Measurements from ENCODE around the gene POU2F3.
A peak's percentile ranks its signal among the peaks of the same experiment; 100 is the strongest.

The POU2F3 gene

GRCh38 chr11:120197251-120197891 lies 42.6 kb upstream of the POU2F3 start:
- Histone ChIP-seq H3K27ac (peak overlapping the region in 1 of 2 donors; percentile 61), H3K4me3 (no peak overlapping the region)
- DNase-seq (ENCODE audit: low spot score) = no peak
- TF ChIP-seq CTCF (IDR thresholded peaks at IDR 0.05) = no peak

GRCh38 chr11:120197977-120198376 lies 42.0 kb upstream of the POU2F3 start:
- Histone ChIP-seq H3K4me3 (no peak overlapping the region), H3K27ac (peak overlapping the region in 1 of 2 donors; percentile 61)
- no peak for TF ChIP-seq CTCF (IDR thresholded peaks at IDR 0.05)
- DNase-seq (ENCODE audit: low spot score) = no peak

- no peak for TF ChIP-seq CTCF (IDR thresholded peaks at IDR 0.05)
- no peak for DNase-seq (ENCODE audit: low spot score)
- no peak overlapping the region for H3K4me3 ChIP-seq
- no peak overlapping the region for H3K27ac ChIP-seq
Observed at GRCh38 chr11:120198403-120198786, 41.5 kb upstream of the POU2F3 start.

GRCh38 chr11:120198787-120199469 lies 41.0 kb upstream of the POU2F3 start:
- no peak for TF ChIP-seq CTCF (IDR thresholded peaks at IDR 0.05)
- Histone ChIP-seq H3K4me3 (no peak overlapping the region), H3K27ac (no peak overlapping the region)
- DNase-seq (ENCODE audit: low spot score) = no peak

GRCh38 chr11:120199613-120200012 lies 40.3 kb upstream of the POU2F3 start:
- no peak for DNase-seq (ENCODE audit: low spot score)
- H3K27ac ChIP-seq = no peak overlapping the region
- TF ChIP-seq CTCF (IDR thresholded peaks at IDR 0.05) = no peak
- no peak overlapping the region for H3K4me3 ChIP-seq

- H3K4me3 ChIP-seq = no peak overlapping the region
- no peak for TF ChIP-seq CTCF (IDR thresholded peaks at IDR 0.05)
- H3K27ac ChIP-seq = no peak overlapping the region
- DNase-seq (ENCODE audit: low spot score) = no peak
Observed at GRCh38 chr11:120200677-120201076, 39.3 kb upstream of the POU2F3 start.

- H3K4me3 ChIP-seq = no peak overlapping the region
- no peak for TF ChIP-seq CTCF (IDR thresholded peaks at IDR 0.05)
- DNase-seq (ENCODE audit: low spot score) = no peak
- no peak overlapping the region for H3K27ac ChIP-seq
Observed at GRCh38 chr11:120201653-120202052, 38.3 kb upstream of the POU2F3 start.
